Spinal cord (tissue), 10 donors: Measurements from ENCODE around the gene INTS14. TPM values are rescaled to one million over a fixed set of nuclear protein-coding genes. Genes with fewer than 3 reads are reported as not detected.
A peak's percentile ranks its signal among the peaks of the same experiment; 100 is the strongest.

ENCODE experiments used
- DNase-seq, 6 donors: peaks; one replicate each; pipeline versions ENCODE4 v3.0.0 to v3.0.0-alpha.2; 2013 to 2015; ENCODE audit warnings: low spot score in 6 of 6, low read depth in 4 of 6
- H3K27ac ChIP-seq: one replicate; pipeline ENCODE4 v1.5.1; 2013; ENCODE audit warnings: low read depth, low read length, control low read depth
- H3K27me3 ChIP-seq: one replicate; pipeline ENCODE4 v1.6.1; 2013; ENCODE audit warnings: low read length; ENCODE audit not compliant: control insufficient read depth, insufficient read depth
- H3K36me3 ChIP-seq: one replicate; pipeline ENCODE4 v1.6.1; 2013; ENCODE audit warnings: low read length; ENCODE audit not compliant: control insufficient read depth, insufficient read depth
- H3K4me1 ChIP-seq: one replicate; pipeline ENCODE4 v1.6.1; 2013; ENCODE audit warnings: low read length; ENCODE audit not compliant: control insufficient read depth, insufficient read depth
- H3K4me3 ChIP-seq: one replicate; pipeline ENCODE4 v1.5.1; 2013; ENCODE audit warnings: low read depth, low read length, control low read depth
- H3K9me3 ChIP-seq: one replicate; pipeline ENCODE4 v1.6.1; 2013; ENCODE audit warnings: low read length; ENCODE audit not compliant: control insufficient read depth, insufficient read depth
- WGBS: methylation state at CpG from one replicate; pipeline ENCODE4 v1.1.5; 2013; ENCODE audit warnings: missing lambda C conversion rate; ENCODE audit not compliant: insufficient coverage; 5-methylcytosine and 5-hydroxymethylcytosine counted together
- polyA plus RNA-seq, 2 donors: library from polyadenylated mRNA; unstranded; fragments of 120-200 nt; gene quantifications; one replicate each; pipeline ENCODE4 v1.2.1, GENCODE V29; 2013; ENCODE audit not compliant: insufficient read length in 2 of 2
- total RNA-seq, 2 donors: library from RNA; depleted of rRNA in 1 of 2; stranded (reverse); fragments of 120-200 nt in 1 of 2; fragments of >200 nt in 1 of 2; gene quantifications; one replicate each; pipeline versions ENCODE4 v1.2.3 to v1.2.4, GENCODE V29; 2013 to 2014
- donor health status: healthy.

The INTS14 gene
- total and polyA plus RNA-seq, 4 donors: 24.4 to 30.0 (median 26.8) TPM

GRCh38 chr15:65633752-65634151 lies 22.8 kb upstream of the INTS14 start:
- 75% methylated on average over 2 of the region's 2 CpGs for WGBS
- no peak overlapping the region for H3K27ac ChIP-seq
- no peaks in the 10 kb centered on the region for H3K4me1 ChIP-seq
- DNase-seq: no peak
- no peaks in the 10 kb centered on the region for H3K9me3 ChIP-seq
- no peaks in the 10 kb centered on the region for H3K27me3 ChIP-seq
- H3K36me3 ChIP-seq: no peaks in the 10 kb centered on the region
- H3K4me3 ChIP-seq: no peak overlapping the region

- H3K9me3 ChIP-seq: no peaks in the 10 kb centered on the region
- WGBS: 82% methylated on average over 2 of the region's 4 CpGs
- no peak overlapping the region for H3K27ac ChIP-seq
- H3K4me3 ChIP-seq: no peak overlapping the region
- DNase-seq: peak in 1 of 6 donors; percentile 7
- H3K27me3 ChIP-seq: no peaks in the 10 kb centered on the region
- no peaks in the 10 kb centered on the region for H3K4me1 ChIP-seq
- no peaks in the 10 kb centered on the region for H3K36me3 ChIP-seq
Measured at GRCh38 chr15:65632780-65633375, 21.9 kb upstream of the INTS14 start.

- DNase-seq: no peak
- H3K4me1 ChIP-seq: no peaks in the 10 kb centered on the region
- no peak overlapping the region for H3K27ac ChIP-seq
- H3K4me3 ChIP-seq: no peak overlapping the region
- no peaks in the 10 kb centered on the region for H3K9me3 ChIP-seq
- H3K36me3 ChIP-seq: no peaks in the 10 kb centered on the region
- H3K27me3 ChIP-seq: no peaks in the 10 kb centered on the region
- WGBS: 100% methylated on average over 4 of the region's 6 CpGs
Measured at GRCh38 chr15:65631503-65631902, 20.6 kb upstream of the INTS14 start.

DNA sequence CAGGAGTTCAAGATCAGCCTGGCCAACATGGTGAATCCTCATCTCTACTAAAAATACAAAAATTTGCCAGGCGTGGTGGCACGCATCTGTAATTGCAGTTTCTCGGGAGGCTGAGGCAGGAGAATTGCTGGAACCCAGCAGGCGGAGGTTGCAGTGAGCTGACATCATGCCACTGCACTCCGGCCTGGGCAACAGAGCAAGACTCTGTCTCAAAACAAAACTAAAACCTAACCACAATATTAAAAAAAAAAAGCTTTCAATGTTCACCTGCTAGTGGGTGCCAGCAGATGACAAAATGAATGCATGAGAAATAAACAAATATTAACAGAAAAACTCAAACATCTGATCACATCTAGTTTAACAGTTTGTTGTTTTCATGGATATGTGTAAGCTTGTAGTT lies 19.8 kb upstream of the INTS14 start:
- H3K27ac ChIP-seq: no peak overlapping the region
- no peaks in the 10 kb centered on the region for H3K9me3 ChIP-seq
- H3K27me3 ChIP-seq: no peaks in the 10 kb centered on the region
- DNase-seq: no peak
- no peaks in the 10 kb centered on the region for H3K36me3 ChIP-seq
- H3K4me3 ChIP-seq: no peak overlapping the region
- WGBS: 92% methylated on average over 4 of the region's 5 CpGs
- H3K4me1 ChIP-seq: no peaks in the 10 kb centered on the region

GRCh38 chr15:65629548-65629947 lies 18.6 kb upstream of the INTS14 start:
- Histone ChIP-seq H3K4me3 (no peak overlapping the region), H3K9me3 (no peaks in the 10 kb centered on the region), H3K27me3 (no peaks in the 10 kb centered on the region), H3K4me1 (no peaks in the 10 kb centered on the region), H3K27ac (no peak overlapping the region), H3K36me3 (peaks cover 4% of the 10 kb centered on the region)
- no peak for DNase-seq
- 86% methylated on average over 2 of the region's 3 CpGs for WGBS

DNA sequence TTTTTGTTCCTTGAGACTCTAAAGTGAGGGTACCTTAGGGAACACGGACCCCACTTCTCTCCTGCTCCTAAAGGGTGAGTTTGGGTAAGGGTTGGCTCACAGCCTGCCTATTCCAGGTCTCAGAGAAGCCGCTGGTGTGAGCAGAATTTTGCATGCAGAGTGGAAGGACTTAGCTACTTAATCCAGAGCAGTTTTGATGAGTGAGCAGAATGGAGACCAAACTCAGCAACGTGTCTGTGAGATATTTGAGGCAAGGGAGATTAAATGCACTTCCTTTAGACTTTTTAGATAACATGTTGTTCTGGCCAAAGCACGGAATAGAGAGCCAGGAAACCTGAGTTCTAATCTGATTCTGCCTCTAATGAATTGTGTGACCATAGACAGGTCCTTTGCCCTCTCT lies 15.9 kb upstream of the INTS14 start:
- Histone ChIP-seq H3K27me3 (no peaks in the 10 kb centered on the region), H3K4me1 (no peaks in the 10 kb centered on the region), H3K36me3 (peaks cover 4% of the 10 kb centered on the region), H3K27ac (no peak overlapping the region), H3K4me3 (no peak overlapping the region), H3K9me3 (no peaks in the 10 kb centered on the region)
- DNase-seq: peak in 1 of 6 donors; percentile 6
- 86% methylated on average over 2 of the region's 4 CpGs for WGBS

DNA sequence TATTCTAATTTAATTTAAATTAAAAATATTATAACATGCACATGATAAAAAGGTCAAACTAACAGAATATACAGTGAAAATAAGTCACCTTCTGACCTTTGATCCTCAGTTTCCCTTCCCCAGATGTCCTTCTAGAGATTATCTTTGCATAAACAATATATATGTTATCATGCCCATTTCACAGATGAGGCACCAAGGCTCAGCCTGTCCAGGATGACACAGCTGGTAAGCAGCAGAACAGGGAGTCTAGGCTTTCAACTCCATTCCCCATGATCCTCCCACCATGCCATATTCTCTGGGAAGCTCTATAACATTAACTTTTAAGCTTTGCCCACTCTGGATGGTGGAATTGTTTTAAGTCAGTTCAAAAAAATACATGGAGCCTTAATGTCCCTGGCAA lies 12.2 kb upstream of the INTS14 start:
- Histone ChIP-seq H3K36me3 (peaks cover 4% of the 10 kb centered on the region), H3K4me1 (no peaks in the 10 kb centered on the region), H3K4me3 (no peak overlapping the region), H3K9me3 (no peaks in the 10 kb centered on the region), H3K27ac (no peak overlapping the region), H3K27me3 (no peaks in the 10 kb centered on the region)
- DNase-seq: no peak

DNA sequence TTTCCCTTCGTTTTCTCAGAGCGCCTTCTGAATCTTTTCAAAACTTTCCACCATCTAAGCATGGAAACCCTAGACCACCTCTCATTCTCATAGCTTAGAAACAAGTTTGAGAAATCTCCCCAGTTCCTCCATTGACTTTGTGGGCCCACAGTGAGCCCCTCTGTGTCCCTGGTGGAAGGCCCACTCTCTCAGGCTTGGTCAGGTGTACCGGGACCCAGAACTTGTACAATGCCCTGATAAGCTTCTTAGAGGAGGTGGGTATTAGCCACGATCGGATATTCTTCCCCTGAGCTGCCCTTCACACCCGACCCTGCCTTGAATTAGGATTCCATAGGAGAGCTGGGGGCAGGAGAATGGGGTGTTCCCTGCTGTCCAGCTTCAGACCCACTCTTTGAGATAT lies 10.7 kb upstream of the INTS14 start, which contains the start of gene SLC24A1:
TSS of gene SLC24A1 (plus strand) at position 301 of the 400 bp plus-strand sequence. CDS start 2,143 bp downstream, outside the sequence.
- Histone ChIP-seq H3K36me3 (peaks cover 4% of the 10 kb centered on the region), H3K4me1 (no peaks in the 10 kb centered on the region), H3K4me3 (no peak within 1 kb of the TSS), H3K27me3 (no peaks in the 10 kb centered on the region), H3K27ac (no peak within 1 kb of the TSS), H3K9me3 (no peaks in the 10 kb centered on the region)
- no peak for DNase-seq
- 86% methylated on average over 2 of the region's 6 CpGs for WGBS

GRCh38 chr15:65620833-65621232 lies 9.9 kb upstream of the INTS14 start:
- no peak for DNase-seq

DNA sequence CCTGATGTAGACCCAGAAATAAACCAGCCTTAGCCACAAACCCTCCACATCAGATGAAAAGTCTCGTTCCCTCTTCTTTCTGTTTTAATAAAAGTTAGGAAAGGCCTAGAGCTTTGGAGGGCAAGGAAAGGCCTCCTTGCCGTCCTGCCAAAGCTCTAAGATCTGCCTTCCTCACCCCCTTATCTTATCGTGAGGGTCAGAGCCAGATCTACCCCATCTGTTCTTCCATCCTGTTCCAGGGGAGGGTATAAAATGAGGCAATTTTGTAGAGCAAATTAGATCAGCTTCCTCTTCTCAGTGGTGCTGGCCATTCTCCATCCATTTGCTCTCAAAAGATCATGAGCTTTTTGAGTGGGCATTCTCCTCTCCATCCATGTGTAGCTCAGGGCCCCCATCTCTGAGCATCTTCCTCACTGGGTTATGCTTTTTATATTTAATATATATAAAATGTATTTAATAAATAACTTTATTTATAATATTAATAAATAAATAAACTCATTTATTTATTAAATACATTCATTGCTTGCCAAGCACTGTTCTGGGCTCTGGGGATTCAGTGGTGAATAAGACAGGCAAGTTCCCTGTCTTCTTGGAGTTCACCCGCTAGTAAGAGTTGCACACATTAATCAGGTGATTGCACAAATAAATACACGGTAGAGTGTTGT lies 8.8 kb upstream of the INTS14 start:
- Histone ChIP-seq H3K9me3 (no peaks in the 10 kb centered on the region), H3K27ac (no peak overlapping the region), H3K4me1 (no peaks in the 10 kb centered on the region), H3K4me3 (no peak overlapping the region), H3K27me3 (no peaks in the 10 kb centered on the region), H3K36me3 (no peaks in the 10 kb centered on the region)
- no CpG with 5 or more reads among the region's 5 CpGs for WGBS
- DNase-seq: no peak

More at GRCh38 chr15:65620833-65621232, 9.9 kb upstream of the INTS14 start:
- H3K36me3 ChIP-seq: peaks cover 4% of the 10 kb centered on the region
- no peaks in the 10 kb centered on the region for H3K9me3 ChIP-seq
- no peaks in the 10 kb centered on the region for H3K27me3 ChIP-seq
- H3K4me3 ChIP-seq: no peak overlapping the region
- WGBS: no CpG with 5 or more reads among the region's 2 CpGs
- H3K4me1 ChIP-seq: no peaks in the 10 kb centered on the region
- no peak overlapping the region for H3K27ac ChIP-seq
